ENCODE measurements around the gene MGAT4C.

GRCh38 chr12:86228656-86229055 is 27.5 kb downstream of the MGAT4C start:
- TF ChIP-seq CTCF (IDR thresholded peaks at IDR 0.05) = no peak
- no peak for TF ChIP-seq POLR2A (IDR thresholded peaks at IDR 0.05)
